H1 (cell line): ENCODE results near the gene TMEM115. TPM values are rescaled to one million over a fixed set of nuclear protein-coding genes. Genes with fewer than 3 reads are reported as not detected.

Source experiments
- CHD2 ChIP-seq: IDR thresholded peaks from 2 replicates; pipeline ENCODE4 v1.6.1; 2012; ENCODE audit warnings: low read length, improper control_type of control experiment
- JUN ChIP-seq: IDR thresholded peaks from 2 replicates; pipeline ENCODE4 v1.6.1; 2011; ENCODE audit warnings: low read depth, mild to moderate bottlenecking, improper control_type of control experiment, low read length
- JUND ChIP-seq: IDR thresholded peaks from 2 replicates; pipeline ENCODE4 v1.6.1; 2011; ENCODE audit warnings: mild to moderate bottlenecking, improper control_type of control experiment, low read length
- KDM4A ChIP-seq: IDR thresholded peaks from one replicate; pipeline ENCODE4 v1.7.1; 2012; ENCODE audit warnings: low read depth, mild to moderate bottlenecking, moderate library complexity, low read length, inconsistent platforms; ENCODE audit not compliant: severe bottlenecking
- NANOG ChIP-seq: IDR thresholded peaks from 2 replicates; pipeline ENCODE4 v1.6.1; 2011; ENCODE audit warnings: low read length, low read depth, mild to moderate bottlenecking, inconsistent platforms; ENCODE audit not compliant: insufficient read depth, poor library complexity, severe bottlenecking
- RAD21 ChIP-seq, 2 experiments: IDR thresholded peaks in 1 of 2; conservative IDR thresholded peaks in 1 of 2; 2 replicates each; pipeline ENCODE4 v1.6.1; 2011; ENCODE audit warnings: low read depth in 2 of 2, low read length in 2 of 2, improper control_type of control experiment in 1 of 2, inconsistent platforms in 1 of 2, mild to moderate bottlenecking in 1 of 2, moderate library complexity in 1 of 2
- RBBP5 ChIP-seq: IDR thresholded peaks from 2 replicates; pipeline ENCODE4 v1.7.1; 2012; ENCODE audit warnings: low read depth, mild to moderate bottlenecking, inconsistent platforms, low read length, moderate library complexity, borderline replicate concordance
- SP4 ChIP-seq: IDR thresholded peaks from 2 replicates; pipeline ENCODE4 v1.6.1; 2012; ENCODE audit warnings: low read length, inconsistent platforms
- SUZ12 ChIP-seq: fragments of 200-600 bp; sonication (generic); IDR thresholded peaks from 2 replicates; pipeline ENCODE4 v1.6.1; 2012; ENCODE audit warnings: mild to moderate bottlenecking, inconsistent platforms, low read length, moderate library complexity, mixed read lengths
- TCF12 ChIP-seq: IDR thresholded peaks from 2 replicates; pipeline ENCODE4 v1.6.1; 2011; ENCODE audit warnings: low read depth, mild to moderate bottlenecking, low read length
- polyA plus RNA-seq, 7 experiments: library from polyadenylated mRNA; depleted of rRNA in 3 of 7; stranded (reverse) in 5 of 7; unstranded in 2 of 7; fragments of >200 nt in 5 of 7; fragments of 200-250 nt in 2 of 7; gene quantifications; 1 replicate in 5 of 7; 2 replicates in 1 of 7; 4 replicates in 1 of 7; pipeline versions ENCODE4 v1.2.1 to v1.2.3, GENCODE V29; 2011 to 2013; ENCODE audit warnings: missing spikeins in 2 of 7, mixed read lengths in 2 of 7
- total RNA-seq: library from RNA; stranded (reverse); fragmentation: NEBNext Ultra II Directional; extraction: Animal tissue kit (Norgen Biotek cat#: 25700); gene quantifications from 2 replicates; pipeline ENCODE4 v1.2.1, GENCODE V29; 2021
- TF ChIP-seq, protein P1 (sequence below): IDR thresholded peaks from 2 replicates; pipeline ENCODE4 v1.6.1; 2011; ENCODE audit warnings: low read length, improper control_type of control experiment

Gene TMEM115
- total and polyA plus RNA-seq, 2 of the 8 experiments (the other 6 are each of a cell fraction or from before 2014, with no cell fraction given) = 25.4 to 32.4 TPM

DNA sequence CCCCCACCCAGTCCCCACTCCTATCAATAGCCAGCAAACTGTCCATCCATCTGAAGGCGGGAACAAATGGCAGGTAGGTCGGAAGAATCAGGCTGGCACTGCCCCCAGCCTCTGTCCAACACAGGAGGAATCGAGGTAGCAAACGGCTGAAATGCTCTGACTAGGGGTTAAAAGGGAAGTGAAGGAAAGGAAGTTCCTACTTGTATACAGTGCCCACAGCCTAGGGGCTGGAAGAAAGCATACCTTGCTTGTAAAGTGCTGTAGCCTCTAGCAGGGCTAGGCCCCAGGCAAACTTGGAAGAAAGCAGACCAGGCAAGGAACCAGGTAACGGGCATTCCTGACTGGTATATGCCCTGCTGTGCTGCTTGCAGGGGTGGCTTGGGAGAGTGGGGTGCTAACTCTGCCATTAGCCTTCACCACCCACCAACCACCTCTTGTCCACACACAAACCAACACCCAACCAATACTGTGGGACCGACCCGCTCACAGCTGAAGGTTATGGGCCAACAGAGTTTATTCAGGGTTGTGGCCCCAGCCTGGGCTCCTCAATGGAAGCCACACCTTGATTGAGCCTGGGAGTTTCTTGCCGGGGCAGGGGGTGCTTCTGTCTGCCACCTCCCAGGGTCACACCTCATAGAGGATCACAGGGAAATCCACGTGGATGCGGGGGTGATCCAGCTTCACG, 33.7 kb downstream of the TMEM115 start (continued):
- TF ChIP-seq SP4 = no peak
- TF ChIP-seq RAD21 (IDR thresholded peaks at IDR 0.05 in 1 of 2, conservative IDR thresholded peaks at IDR 0.05 in 1 of 2; ENCODE audit: low read depth in 2 of 2, low read length in 2 of 2) = no peak
- TF ChIP-seq RBBP5 = no peak
- no peak for TF ChIP-seq TCF12
- TF ChIP-seq SUZ12 = no peak
- TF ChIP-seq JUND = no peak
- TF ChIP-seq, protein P1, sequence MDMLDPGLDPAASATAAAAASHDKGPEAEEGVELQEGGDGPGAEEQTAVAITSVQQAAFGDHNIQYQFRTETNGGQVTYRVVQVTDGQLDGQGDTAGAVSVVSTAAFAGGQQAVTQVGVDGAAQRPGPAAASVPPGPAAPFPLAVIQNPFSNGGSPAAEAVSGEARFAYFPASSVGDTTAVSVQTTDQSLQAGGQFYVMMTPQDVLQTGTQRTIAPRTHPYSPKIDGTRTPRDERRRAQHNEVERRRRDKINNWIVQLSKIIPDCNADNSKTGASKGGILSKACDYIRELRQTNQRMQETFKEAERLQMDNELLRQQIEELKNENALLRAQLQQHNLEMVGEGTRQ = no peak
- TF ChIP-seq CHD2 = no peak
- no peak for TF ChIP-seq NANOG
- no peak for TF ChIP-seq JUN
- TF ChIP-seq KDM4A = no peak
